ENCODE results near the gene RSAD2.

DNA sequence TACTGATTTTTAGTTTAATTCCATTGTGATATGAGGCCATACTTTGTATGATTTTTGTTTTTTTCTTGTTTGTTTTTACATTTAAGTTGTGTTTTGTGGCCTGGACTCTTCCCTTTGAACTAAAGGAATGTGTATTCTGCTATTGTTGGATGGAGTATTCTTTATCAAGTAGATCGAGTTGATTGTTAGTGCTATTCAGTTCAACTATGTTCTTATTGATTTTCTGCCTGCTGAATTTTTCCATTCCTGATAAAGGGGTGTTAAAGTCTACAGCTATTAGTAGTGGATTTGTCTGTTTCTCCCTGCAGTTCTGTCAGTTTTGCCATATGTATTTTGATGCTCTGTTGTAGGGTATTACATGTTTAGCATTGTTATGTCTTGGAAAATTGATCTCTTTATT is 54.2 kb downstream of the RSAD2 start:
- TF ChIP-seq, protein P1, sequence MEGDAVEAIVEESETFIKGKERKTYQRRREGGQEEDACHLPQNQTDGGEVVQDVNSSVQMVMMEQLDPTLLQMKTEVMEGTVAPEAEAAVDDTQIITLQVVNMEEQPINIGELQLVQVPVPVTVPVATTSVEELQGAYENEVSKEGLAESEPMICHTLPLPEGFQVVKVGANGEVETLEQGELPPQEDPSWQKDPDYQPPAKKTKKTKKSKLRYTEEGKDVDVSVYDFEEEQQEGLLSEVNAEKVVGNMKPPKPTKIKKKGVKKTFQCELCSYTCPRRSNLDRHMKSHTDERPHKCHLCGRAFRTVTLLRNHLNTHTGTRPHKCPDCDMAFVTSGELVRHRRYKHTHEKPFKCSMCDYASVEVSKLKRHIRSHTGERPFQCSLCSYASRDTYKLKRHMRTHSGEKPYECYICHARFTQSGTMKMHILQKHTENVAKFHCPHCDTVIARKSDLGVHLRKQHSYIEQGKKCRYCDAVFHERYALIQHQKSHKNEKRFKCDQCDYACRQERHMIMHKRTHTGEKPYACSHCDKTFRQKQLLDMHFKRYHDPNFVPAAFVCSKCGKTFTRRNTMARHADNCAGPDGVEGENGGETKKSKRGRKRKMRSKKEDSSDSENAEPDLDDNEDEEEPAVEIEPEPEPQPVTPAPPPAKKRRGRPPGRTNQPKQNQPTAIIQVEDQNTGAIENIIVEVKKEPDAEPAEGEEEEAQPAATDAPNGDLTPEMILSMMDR (IDR thresholded peaks at IDR 0.05), result no peak
- no peak for TF ChIP-seq POLR2AphosphoS5 (IDR thresholded peaks at IDR 0.05)
